Loucy (cell line): ENCODE data around the gene PHLDA1.
A peak's percentile ranks its signal among the peaks of the same experiment; 100 is the strongest.

Experiments used
- H2AFZ ChIP-seq: fragments of 200-600 bp; sonication (generic); 2 replicates; pipeline ENCODE4 v1.6.0; 2016; ENCODE audit warnings: antibody characterized with exemption, mild to moderate bottlenecking, low read length, moderate library complexity
- H3F3A ChIP-seq: fragments of 200-600 bp; 2 replicates; pipeline ENCODE4 v1.6.0; 2016; ENCODE audit warnings: antibody characterized with exemption, low read depth, mild to moderate bottlenecking
- H3K27me3 ChIP-seq: fragments of 200-600 bp; sonication (generic); 2 replicates; pipeline ENCODE4 v1.6.1; 2014; ENCODE audit warnings: low read length, mild to moderate bottlenecking; ENCODE audit not compliant: insufficient read depth, poor library complexity, severe bottlenecking
- H3K36me3 ChIP-seq: fragments of 200-600 bp; sonication (generic); 2 replicates; pipeline ENCODE4 v1.6.1; 2016; ENCODE audit warnings: low read length; ENCODE audit not compliant: insufficient read depth
- H3K4me1 ChIP-seq: fragments of 200-600 bp; sonication (generic); 2 replicates; pipeline ENCODE4 v1.5.1; 2014; ENCODE audit warnings: low read length, mild to moderate bottlenecking; ENCODE audit not compliant: insufficient read depth, poor library complexity, severe bottlenecking
- H3K4me2 ChIP-seq: fragments of 200-600 bp; sonication (generic); 2 replicates; pipeline ENCODE4 v1.6.0; 2014; ENCODE audit warnings: antibody characterized with exemption, low read length, low read depth, mild to moderate bottlenecking; ENCODE audit not compliant: poor library complexity, severe bottlenecking
- H3K4me3 ChIP-seq: fragments of 200-600 bp; sonication (generic); 2 replicates; pipeline ENCODE4 v1.5.1; 2014; ENCODE audit warnings: low read length, mild to moderate bottlenecking, mixed read lengths; ENCODE audit not compliant: poor library complexity, severe bottlenecking
- H3K79me2 ChIP-seq: fragments of 200-600 bp; sonication (generic); 2 replicates; pipeline ENCODE4 v1.6.1; 2014; ENCODE audit warnings: low read length; ENCODE audit not compliant: insufficient read depth
- H3K9ac ChIP-seq: fragments of 200-600 bp; sonication (generic); 2 replicates; pipeline ENCODE4 v1.6.0; 2014; ENCODE audit warnings: mild to moderate bottlenecking, low read depth, low read length, moderate library complexity; ENCODE audit not compliant: poor library complexity, severe bottlenecking
- H3K9me2 ChIP-seq: fragments of 200-600 bp; sonication (generic); replicated peaks from 2 replicates; pipeline ENCODE4 v1.6.1; 2016; ENCODE audit warnings: low read depth, low read length, mixed read lengths
- H3K9me3 ChIP-seq: fragments of 200-600 bp; sonication (generic); 2 replicates; pipeline ENCODE4 v1.6.1; 2014; ENCODE audit warnings: mild to moderate bottlenecking, antibody characterized with exemption, low read length, low read depth; ENCODE audit not compliant: insufficient read depth
- H4K20me1 ChIP-seq: fragments of 200-600 bp; sonication (generic); 2 replicates; pipeline ENCODE4 v1.6.0; 2014; ENCODE audit warnings: antibody characterized with exemption, low read length, mild to moderate bottlenecking; ENCODE audit not compliant: insufficient read depth, poor library complexity, severe bottlenecking
- CTCF ChIP-seq: fragments of 200-600 bp; sonication (generic); conservative IDR thresholded peaks from 2 replicates; pipeline ENCODE4 v1.5.1; 2014; ENCODE audit warnings: mild to moderate bottlenecking, antibody characterized with exemption, low read length
- EZH2phosphoT487 ChIP-seq: fragments of 200-600 bp; IDR thresholded peaks from 2 replicates; pipeline ENCODE4 v1.6.1; 2018; ENCODE audit warnings: antibody characterized with exemption, mild to moderate bottlenecking, moderate library complexity, borderline replicate concordance

The PHLDA1 gene

DNA sequence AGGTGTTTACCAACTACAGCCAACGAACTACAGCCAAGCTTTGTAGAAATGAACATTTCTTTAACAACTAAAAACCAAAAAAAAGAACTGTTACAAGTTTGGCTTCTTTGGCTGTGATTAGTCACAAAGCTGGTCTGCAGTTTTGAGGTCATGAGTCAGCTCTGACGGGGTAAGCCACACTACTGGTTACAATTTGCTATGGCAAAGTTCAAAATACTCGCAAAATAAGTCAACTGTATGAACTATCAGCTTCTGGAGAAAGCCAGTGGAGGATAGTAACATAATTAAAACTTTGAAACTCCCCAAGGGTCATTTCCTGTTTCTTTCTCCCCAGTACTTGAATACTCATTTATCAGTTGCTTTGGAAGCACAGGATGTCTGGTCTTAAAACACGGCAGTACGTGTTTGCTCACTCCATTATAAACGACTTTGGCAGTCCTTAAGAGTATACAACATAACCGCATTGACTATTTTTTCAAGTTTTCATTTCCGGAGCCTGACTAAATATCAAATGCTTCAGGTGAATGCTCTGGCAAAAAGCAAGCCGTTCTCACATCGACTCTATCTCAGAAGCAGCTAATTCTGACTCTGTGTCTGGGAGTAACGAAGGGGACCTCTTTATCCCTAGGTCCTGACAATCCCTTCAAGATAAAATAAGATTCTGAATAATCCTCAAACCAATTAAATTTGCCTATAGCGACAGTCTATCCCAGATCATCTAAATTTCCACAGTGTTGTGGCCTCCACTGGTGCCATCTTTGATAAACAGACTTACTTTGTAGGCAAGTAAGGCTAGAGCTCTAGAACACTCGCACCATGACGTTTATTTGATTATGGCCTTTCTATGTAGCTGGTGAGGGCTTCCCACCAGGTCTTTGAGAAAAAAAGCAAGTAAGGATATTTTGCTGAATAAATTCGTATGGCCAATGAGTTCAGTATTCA lies 10.6 kb downstream of the PHLDA1 start:
- peaks cover 39% of the 10 kb centered on the region for H3K4me1 ChIP-seq
- H2AFZ ChIP-seq, result peak overlapping the region; percentile 73
- H3K4me2 ChIP-seq, result peak overlapping the region; percentile 83
- H3K9me2 ChIP-seq, result no peaks in the 10 kb centered on the region
- H3K4me3 ChIP-seq, result peak overlapping the region; percentile 61
- H3K79me2 ChIP-seq, result no peaks in the 10 kb centered on the region
- H3K36me3 ChIP-seq, result no peaks in the 10 kb centered on the region
- H3F3A ChIP-seq, result peaks cover 17% of the 10 kb centered on the region; the same call in 1 of the 2 replicates
- H3K9me3 ChIP-seq, result no peaks in the 10 kb centered on the region
- peak overlapping the region; percentile 74 for H3K9ac ChIP-seq
- H3K27me3 ChIP-seq, result no peaks in the 10 kb centered on the region
- no peak for TF ChIP-seq EZH2phosphoT487
- H4K20me1 ChIP-seq, result no peaks in the 10 kb centered on the region

- H3K36me3 ChIP-seq, result no peaks in the 10 kb centered on the region
- no peaks in the 10 kb centered on the region for H3K9me2 ChIP-seq
- H3K79me2 ChIP-seq, result no peaks in the 10 kb centered on the region
- H3K4me2 ChIP-seq, result peak overlapping the region; percentile 83
- peak overlapping the region; percentile 73 for H2AFZ ChIP-seq
- peaks cover 39% of the 10 kb centered on the region for H3K4me1 ChIP-seq
- H4K20me1 ChIP-seq, result no peaks in the 10 kb centered on the region
- H3F3A ChIP-seq, result peaks cover 17% of the 10 kb centered on the region; the same call in 1 of the 2 replicates
- H3K9me3 ChIP-seq, result no peaks in the 10 kb centered on the region
- H3K9ac ChIP-seq, result peak overlapping the region; percentile 74
- H3K27me3 ChIP-seq, result no peaks in the 10 kb centered on the region
- H3K4me3 ChIP-seq, result peak overlapping the region; percentile 61
- TF ChIP-seq CTCF (no peak), EZH2phosphoT487 (no peak)
Observed at GRCh38 chr12:76020281-76020680, 11.3 kb downstream of the PHLDA1 start.

GRCh38 chr12:76018672-76019071 lies 12.9 kb downstream of the PHLDA1 start:
- Histone ChIP-seq H4K20me1 (no peaks in the 10 kb centered on the region), H2AFZ (no peak overlapping the region), H3K27me3 (no peaks in the 10 kb centered on the region), H3K4me2 (no peak overlapping the region), H3K4me1 (peaks cover 34% of the 10 kb centered on the region), H3F3A (peaks cover 17% of the 10 kb centered on the region; the same call in 1 of the 2 replicates), H3K79me2 (no peaks in the 10 kb centered on the region), H3K36me3 (no peaks in the 10 kb centered on the region), H3K9me2 (no peaks in the 10 kb centered on the region), H3K9me3 (no peaks in the 10 kb centered on the region), H3K9ac (no peak overlapping the region), H3K4me3 (no peak overlapping the region)
- TF ChIP-seq EZH2phosphoT487 (no peak), CTCF (no peak)
